PC-3 (cell line): ENCODE data around the gene BTN1A1.
"Not testable (repeated sequence)": the region's sequence is repeated elsewhere in the genome, so short reads cannot be mapped to it uniquely, and the experiment has no call there.

Source experiments
- CTCF ChIP-seq: fragments of 300-600 bp; sonication (generic); conservative IDR thresholded peaks from 2 replicates; pipeline ENCODE4 v1.5.1; 2017; ENCODE audit warnings: antibody characterized with exemption, low read depth, mild to moderate bottlenecking, low read length
- EZH2 ChIP-seq: fragments of 300-600 bp; sonication (generic); IDR thresholded peaks from one replicate; pipeline ENCODE4 v1.6.1; 2017; ENCODE audit warnings: antibody characterized with exemption, mild to moderate bottlenecking, low read length; ENCODE audit not compliant: unreplicated experiment

GRCh38 chr6:26511033-26511432 lies 10.9 kb downstream of the BTN1A1 start:
- not testable (repeated sequence) for TF ChIP-seq CTCF, EZH2
